22Rv1 (cell line): ENCODE measurements around the gene FAM234A.

Experiments
- ZFX ChIP-seq: fragments of 450-650 bp; IDR thresholded peaks from 2 replicates; pipeline ENCODE4 v1.6.1; 2017; ENCODE audit warnings: antibody characterized with exemption, borderline replicate concordance
- TF ChIP-seq, protein P1 (sequence below): fragments of 450-650 bp; IDR thresholded peaks from 2 replicates; pipeline ENCODE4 v1.5.1; 2017; ENCODE audit warnings: mild to moderate bottlenecking

GRCh38 chr16:189604-190186 lies 44.9 kb upstream of the FAM234A start:
- TF ChIP-seq, protein P1, sequence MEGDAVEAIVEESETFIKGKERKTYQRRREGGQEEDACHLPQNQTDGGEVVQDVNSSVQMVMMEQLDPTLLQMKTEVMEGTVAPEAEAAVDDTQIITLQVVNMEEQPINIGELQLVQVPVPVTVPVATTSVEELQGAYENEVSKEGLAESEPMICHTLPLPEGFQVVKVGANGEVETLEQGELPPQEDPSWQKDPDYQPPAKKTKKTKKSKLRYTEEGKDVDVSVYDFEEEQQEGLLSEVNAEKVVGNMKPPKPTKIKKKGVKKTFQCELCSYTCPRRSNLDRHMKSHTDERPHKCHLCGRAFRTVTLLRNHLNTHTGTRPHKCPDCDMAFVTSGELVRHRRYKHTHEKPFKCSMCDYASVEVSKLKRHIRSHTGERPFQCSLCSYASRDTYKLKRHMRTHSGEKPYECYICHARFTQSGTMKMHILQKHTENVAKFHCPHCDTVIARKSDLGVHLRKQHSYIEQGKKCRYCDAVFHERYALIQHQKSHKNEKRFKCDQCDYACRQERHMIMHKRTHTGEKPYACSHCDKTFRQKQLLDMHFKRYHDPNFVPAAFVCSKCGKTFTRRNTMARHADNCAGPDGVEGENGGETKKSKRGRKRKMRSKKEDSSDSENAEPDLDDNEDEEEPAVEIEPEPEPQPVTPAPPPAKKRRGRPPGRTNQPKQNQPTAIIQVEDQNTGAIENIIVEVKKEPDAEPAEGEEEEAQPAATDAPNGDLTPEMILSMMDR, result no peak
- TF ChIP-seq ZFX, result no peak
